ENCODE data around the gene KCNH2.

The KCNH2 gene

GRCh38 chr7:150901160-150902035 lies 76.7 kb downstream of the KCNH2 start:
- DNase-seq = no peak

- DNase-seq = no peak
Measured at GRCh38 chr7:150900675-150901074, 77.4 kb downstream of the KCNH2 start.

GRCh38 chr7:150898475-150899011 lies 79.6 kb downstream of the KCNH2 start:
- DNase-seq = peak; percentile 72 to 76

- DNase-seq = no peak
Measured at GRCh38 chr7:150897502-150898474, 80.3 kb downstream of the KCNH2 start.

- no peak for DNase-seq
Measured at GRCh38 chr7:150896562-150897209, 81.4 kb downstream of the KCNH2 start.

GRCh38 chr7:150895809-150896208 lies 82.3 kb downstream of the KCNH2 start:
- no peak for DNase-seq
